GM23338 (cell line): Measurements from ENCODE around the gene GNAI1.

Source experiments
- REST ChIP-seq: IDR thresholded peaks from one replicate; pipeline ENCODE4 v1.6.1; 2018; ENCODE audit warnings: antibody characterized with exemption; ENCODE audit not compliant: unreplicated experiment
- TF ChIP-seq, protein P1 (sequence below), 2 experiments: fragments of 200-600 bp in 1 of 2; sonication (generic) in 1 of 2; conservative IDR thresholded peaks; 2 replicates each; pipeline versions ENCODE4 v1.5.1 to v1.6.1; 2016 to 2017; ENCODE audit warnings: antibody characterized with exemption in 2 of 2, low read depth in 2 of 2, mild to moderate bottlenecking in 2 of 2, moderate library complexity in 1 of 2

DNA sequence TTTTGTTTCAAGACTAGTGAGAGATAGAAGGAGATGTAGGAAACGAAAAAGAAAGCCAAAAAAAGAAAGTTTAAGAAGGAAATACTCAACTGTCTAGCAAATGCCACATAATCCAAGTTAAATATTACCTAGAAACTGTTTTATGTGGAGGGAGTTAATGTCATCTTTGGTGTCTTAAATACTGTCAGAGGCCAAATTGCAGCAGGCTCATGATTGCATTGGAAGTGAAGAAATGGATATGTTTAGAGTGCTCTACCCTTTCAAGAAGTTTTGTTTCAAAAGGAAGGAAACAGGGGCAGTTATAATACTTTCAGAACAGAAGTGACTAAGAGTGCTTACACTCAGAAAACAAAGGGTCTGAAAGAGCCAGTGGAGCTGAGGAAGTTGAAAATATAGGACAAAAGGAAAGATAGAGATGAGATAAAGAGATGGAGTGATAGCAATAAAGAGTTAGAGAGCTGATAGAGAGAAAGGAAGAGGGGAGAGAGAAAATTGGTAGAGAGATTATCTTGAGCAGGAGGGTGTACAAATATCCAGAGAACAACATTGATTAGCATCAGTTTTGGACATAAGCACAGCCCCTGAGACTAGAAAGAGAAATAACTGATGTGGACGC, 28.0 kb upstream of the GNAI1 start:
- TF ChIP-seq REST = no peak
- TF ChIP-seq, protein P1, sequence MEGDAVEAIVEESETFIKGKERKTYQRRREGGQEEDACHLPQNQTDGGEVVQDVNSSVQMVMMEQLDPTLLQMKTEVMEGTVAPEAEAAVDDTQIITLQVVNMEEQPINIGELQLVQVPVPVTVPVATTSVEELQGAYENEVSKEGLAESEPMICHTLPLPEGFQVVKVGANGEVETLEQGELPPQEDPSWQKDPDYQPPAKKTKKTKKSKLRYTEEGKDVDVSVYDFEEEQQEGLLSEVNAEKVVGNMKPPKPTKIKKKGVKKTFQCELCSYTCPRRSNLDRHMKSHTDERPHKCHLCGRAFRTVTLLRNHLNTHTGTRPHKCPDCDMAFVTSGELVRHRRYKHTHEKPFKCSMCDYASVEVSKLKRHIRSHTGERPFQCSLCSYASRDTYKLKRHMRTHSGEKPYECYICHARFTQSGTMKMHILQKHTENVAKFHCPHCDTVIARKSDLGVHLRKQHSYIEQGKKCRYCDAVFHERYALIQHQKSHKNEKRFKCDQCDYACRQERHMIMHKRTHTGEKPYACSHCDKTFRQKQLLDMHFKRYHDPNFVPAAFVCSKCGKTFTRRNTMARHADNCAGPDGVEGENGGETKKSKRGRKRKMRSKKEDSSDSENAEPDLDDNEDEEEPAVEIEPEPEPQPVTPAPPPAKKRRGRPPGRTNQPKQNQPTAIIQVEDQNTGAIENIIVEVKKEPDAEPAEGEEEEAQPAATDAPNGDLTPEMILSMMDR (conservative IDR thresholded peaks at IDR 0.05; ENCODE audit: low read depth in 2 of 2) = no peak
